Suprapubic skin (tissue), 3 donors: ENCODE measurements around the gene EVI5L.

ENCODE experiments used
- CTCF ChIP-seq, 2 donors: fragments of 200-600 bp in 1 of 2; fragments of 450-650 bp in 1 of 2; sonication (generic) in 1 of 2; IDR thresholded peaks; one replicate each; pipeline ENCODE4 v1.5.1; 2016 to 2019; ENCODE audit warnings: antibody characterized with exemption in 2 of 2, mild to moderate bottlenecking in 1 of 2, moderate library complexity in 1 of 2
- EP300 ChIP-seq: sonication (generic); formaldehyde crosslinking; IDR thresholded peaks from one replicate; pipeline ENCODE4 v1.6.1; 2017; ENCODE audit warnings: antibody characterized with exemption
- POLR2A ChIP-seq, 2 donors: fragments of 450-650 bp; IDR thresholded peaks; one replicate each; pipeline ENCODE4 v1.6.1; 2017; ENCODE audit warnings: antibody characterized with exemption in 2 of 2, mild to moderate bottlenecking in 2 of 2, moderate library complexity in 2 of 2

- no peak for TF ChIP-seq CTCF (IDR thresholded peaks at IDR 0.05)
- TF ChIP-seq EP300: no peak
- TF ChIP-seq POLR2A (IDR thresholded peaks at IDR 0.05): no peak
These were observed 42.3 kb upstream of the EVI5L start for GRCh38 chr19:7787602-7788177.
